ENCODE data around the gene CISH.

CISH gene

GRCh38 chr3:50587373-50587772 lies 24.2 kb downstream of the CISH start:
- Histone ChIP-seq H3K9ac (ENCODE audit: low read length) (no peak overlapping the region), H3K79me2 (ENCODE audit: insufficient read depth, low read length) (no peaks in the 10 kb centered on the region), H3K9me3 (ENCODE audit: insufficient read depth, low read length) (no peaks in the 10 kb centered on the region), H3K4me3 (ENCODE audit: insufficient read depth, low read length, poor library complexity, severe bottlenecking) (no peak overlapping the region), H3K27ac (ENCODE audit: low read depth, low read length) (no peak overlapping the region), H3F3A (ENCODE audit: insufficient read depth) (no peaks in the 10 kb centered on the region), H3K27me3 (ENCODE audit: low read length) (no peaks in the 10 kb centered on the region), H3K4me2 (ENCODE audit: low read depth, low read length, poor library complexity, severe bottlenecking) (no peak overlapping the region), H3K36me3 (ENCODE audit: low read length) (no peaks in the 10 kb centered on the region), H4K20me1 (ENCODE audit: low read depth, low read length) (no peaks in the 10 kb centered on the region), H3K9me2 (replicated peaks; ENCODE audit: insufficient read depth, low read length) (no peaks in the 10 kb centered on the region), H2AFZ (ENCODE audit: low read depth, low read length, severe bottlenecking) (no peak overlapping the region)
- TF ChIP-seq EZH2phosphoT487 (conservative IDR thresholded peaks at IDR 0.05; ENCODE audit: low read length): no peak
- TF ChIP-seq, protein P1, sequence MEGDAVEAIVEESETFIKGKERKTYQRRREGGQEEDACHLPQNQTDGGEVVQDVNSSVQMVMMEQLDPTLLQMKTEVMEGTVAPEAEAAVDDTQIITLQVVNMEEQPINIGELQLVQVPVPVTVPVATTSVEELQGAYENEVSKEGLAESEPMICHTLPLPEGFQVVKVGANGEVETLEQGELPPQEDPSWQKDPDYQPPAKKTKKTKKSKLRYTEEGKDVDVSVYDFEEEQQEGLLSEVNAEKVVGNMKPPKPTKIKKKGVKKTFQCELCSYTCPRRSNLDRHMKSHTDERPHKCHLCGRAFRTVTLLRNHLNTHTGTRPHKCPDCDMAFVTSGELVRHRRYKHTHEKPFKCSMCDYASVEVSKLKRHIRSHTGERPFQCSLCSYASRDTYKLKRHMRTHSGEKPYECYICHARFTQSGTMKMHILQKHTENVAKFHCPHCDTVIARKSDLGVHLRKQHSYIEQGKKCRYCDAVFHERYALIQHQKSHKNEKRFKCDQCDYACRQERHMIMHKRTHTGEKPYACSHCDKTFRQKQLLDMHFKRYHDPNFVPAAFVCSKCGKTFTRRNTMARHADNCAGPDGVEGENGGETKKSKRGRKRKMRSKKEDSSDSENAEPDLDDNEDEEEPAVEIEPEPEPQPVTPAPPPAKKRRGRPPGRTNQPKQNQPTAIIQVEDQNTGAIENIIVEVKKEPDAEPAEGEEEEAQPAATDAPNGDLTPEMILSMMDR (IDR thresholded peaks at IDR 0.05; ENCODE audit: insufficient read depth, low read length, poor library complexity, severe bottlenecking): no peak

- H4K20me1 ChIP-seq (ENCODE audit: low read depth, low read length): no peaks in the 10 kb centered on the region
Measured at GRCh38 chr3:50586763-50587070, 24.9 kb downstream of the CISH start.

DNA sequence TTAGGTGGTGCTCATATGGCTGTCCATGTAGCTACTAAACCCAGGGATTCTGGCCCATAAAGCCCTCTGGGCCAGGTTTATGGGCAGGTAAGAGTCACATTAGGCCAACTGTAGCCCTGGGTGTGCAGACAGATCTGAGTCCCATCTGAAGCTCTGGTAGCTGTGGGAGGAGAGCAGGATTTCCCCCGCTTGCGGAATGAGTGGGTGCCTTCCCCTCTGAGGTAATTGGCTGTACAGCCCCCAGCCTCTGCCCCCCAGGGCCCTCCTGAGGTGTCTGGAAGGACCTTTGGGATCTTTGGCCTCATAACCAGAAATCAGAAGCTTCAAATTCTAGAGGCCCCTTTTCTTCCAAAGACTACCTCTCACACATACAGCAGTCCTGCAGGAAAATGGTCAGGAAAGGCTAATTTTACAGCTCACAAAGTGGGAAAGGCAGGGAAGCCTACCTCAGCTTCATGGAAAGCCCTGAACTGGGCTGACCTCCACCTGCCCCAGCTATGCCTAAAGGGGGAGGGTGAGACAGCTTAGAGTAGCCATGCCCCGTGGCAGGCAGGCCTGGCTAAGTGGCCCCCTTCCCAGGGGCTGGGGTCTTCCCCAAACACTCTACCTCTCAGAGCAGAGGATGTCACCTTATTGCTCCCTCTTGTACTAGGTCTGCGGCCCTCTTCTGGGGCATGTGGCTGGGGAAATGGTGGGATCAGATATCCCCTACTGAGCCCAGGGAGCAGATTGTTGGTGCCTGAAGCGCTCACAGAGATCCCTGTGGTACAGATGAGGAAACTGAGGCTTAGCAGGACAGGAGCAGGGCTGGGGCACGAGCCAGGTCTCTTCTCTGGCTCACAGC lies 25.4 kb downstream of the CISH start:
- Histone ChIP-seq H3K36me3 (ENCODE audit: low read length) (no peaks in the 10 kb centered on the region), H3K79me2 (ENCODE audit: insufficient read depth, low read length) (no peaks in the 10 kb centered on the region), H3K9ac (ENCODE audit: low read length) (no peak overlapping the region), H3K9me3 (ENCODE audit: insufficient read depth, low read length) (no peaks in the 10 kb centered on the region), H4K20me1 (ENCODE audit: low read depth, low read length) (no peaks in the 10 kb centered on the region), H3K9me2 (replicated peaks; ENCODE audit: insufficient read depth, low read length) (no peaks in the 10 kb centered on the region), H3K27me3 (ENCODE audit: low read length) (no peaks in the 10 kb centered on the region), H3K4me3 (ENCODE audit: insufficient read depth, low read length, poor library complexity, severe bottlenecking) (no peak overlapping the region), H3K27ac (ENCODE audit: low read depth, low read length) (no peak overlapping the region), H3K4me2 (ENCODE audit: low read depth, low read length, poor library complexity, severe bottlenecking) (no peak overlapping the region), H3F3A (ENCODE audit: insufficient read depth) (no peaks in the 10 kb centered on the region), H2AFZ (ENCODE audit: low read depth, low read length, severe bottlenecking) (no peak overlapping the region)
- TF ChIP-seq, protein P1 (IDR thresholded peaks at IDR 0.05; ENCODE audit: insufficient read depth, low read length, poor library complexity, severe bottlenecking): no peak
- no peak for TF ChIP-seq EZH2phosphoT487 (conservative IDR thresholded peaks at IDR 0.05; ENCODE audit: low read length)

More at GRCh38 chr3:50586763-50587070, 24.9 kb downstream of the CISH start:
- Histone ChIP-seq H3K27me3 (ENCODE audit: low read length) (no peaks in the 10 kb centered on the region), H2AFZ (ENCODE audit: low read depth, low read length, severe bottlenecking) (no peak overlapping the region), H3K4me2 (ENCODE audit: low read depth, low read length, poor library complexity, severe bottlenecking) (no peak overlapping the region), H3K79me2 (ENCODE audit: insufficient read depth, low read length) (no peaks in the 10 kb centered on the region), H3K27ac (ENCODE audit: low read depth, low read length) (no peak overlapping the region), H3K9me3 (ENCODE audit: insufficient read depth, low read length) (no peaks in the 10 kb centered on the region), H3K9ac (ENCODE audit: low read length) (no peak overlapping the region), H3F3A (ENCODE audit: insufficient read depth) (no peaks in the 10 kb centered on the region), H3K9me2 (replicated peaks; ENCODE audit: insufficient read depth, low read length) (no peaks in the 10 kb centered on the region), H3K4me3 (ENCODE audit: insufficient read depth, low read length, poor library complexity, severe bottlenecking) (no peak overlapping the region), H3K36me3 (ENCODE audit: low read length) (no peaks in the 10 kb centered on the region)
- no peak for TF ChIP-seq EZH2phosphoT487 (conservative IDR thresholded peaks at IDR 0.05; ENCODE audit: low read length)
- TF ChIP-seq, protein P1 (IDR thresholded peaks at IDR 0.05; ENCODE audit: insufficient read depth, low read length, poor library complexity, severe bottlenecking): no peak
